GM21515 (cell line): ENCODE measurements around the gene SUN3.

ENCODE experiments used
- ATAC-seq: cut with Tn5 transposase; IDR thresholded peaks from one replicate; pipeline ENCODE4 v1.9.1; 2021; ENCODE audit not compliant: unreplicated experiment

SUN3 gene

GRCh38 chr7:47979832-47980181 is 49.1 kb downstream of the SUN3 start:
- ATAC-seq, result no peak

GRCh38 chr7:47979145-47979831 is 49.6 kb downstream of the SUN3 start, which contains the start of gene HUS1:
Gene HUS1, minus strand, starts transcription at chr7:47979615. Its CDS starts 96 bp downstream, at chr7:47979519.
- peak; percentile 99 for ATAC-seq

GRCh38 chr7:47978790-47979144 is 50.1 kb downstream of the SUN3 start:
- ATAC-seq, result no peak

GRCh38 chr7:47973739-47974138 is 55.2 kb downstream of the SUN3 start:
- no peak for ATAC-seq

- no peak for ATAC-seq
These were observed 58.1 kb downstream of the SUN3 start for GRCh38 chr7:47970761-47971160.

- ATAC-seq, result no peak
These were observed 59.8 kb downstream of the SUN3 start for GRCh38 chr7:47968847-47969774.

GRCh38 chr7:47967708-47968107 is 61.2 kb downstream of the SUN3 start:
- no peak for ATAC-seq

GRCh38 chr7:47967123-47967522 is 61.8 kb downstream of the SUN3 start:
- ATAC-seq, result no peak

- ATAC-seq, result no peak
These were observed 63.5 kb downstream of the SUN3 start for GRCh38 chr7:47965456-47965855.

GRCh38 chr7:47962262-47962661 is 66.6 kb downstream of the SUN3 start:
- no peak for ATAC-seq

- no peak for ATAC-seq
These were observed 71.8 kb downstream of the SUN3 start for GRCh38 chr7:47957156-47957555.

- no peak for ATAC-seq
These were observed 72.7 kb downstream of the SUN3 start for GRCh38 chr7:47956220-47956619.

GRCh38 chr7:47954231-47954911 is 74.5 kb downstream of the SUN3 start:
- ATAC-seq, result peak; percentile 37

- ATAC-seq, result peak; percentile 76
These were observed 75.1 kb downstream of the SUN3 start for GRCh38 chr7:47953822-47954221.

GRCh38 chr7:47952224-47952623 is 76.7 kb downstream of the SUN3 start:
- ATAC-seq, result no peak

GRCh38 chr7:47951374-47951773 is 77.5 kb downstream of the SUN3 start:
- ATAC-seq, result peak; percentile 36

GRCh38 chr7:47950714-47951113 is 78.2 kb downstream of the SUN3 start:
- ATAC-seq, result no peak

GRCh38 chr7:47949703-47950102 is 79.2 kb downstream of the SUN3 start:
- ATAC-seq, result no peak

- no peak for ATAC-seq
These were observed 80.6 kb downstream of the SUN3 start, which contains the start of gene PKD1L1 for GRCh38 chr7:47948141-47948790. Gene PKD1L1, minus strand, starts transcription at chr7:47948466. Its CDS starts 26 bp downstream, at chr7:47948440.

- ATAC-seq, result no peak
These were observed 81.6 kb downstream of the SUN3 start for GRCh38 chr7:47947355-47947749.
